Esophagus muscularis mucosa (tissue), 4 donors: ENCODE measurements around the gene ANKRD22. TPM values are rescaled to one million over a fixed set of nuclear protein-coding genes. Genes with fewer than 3 reads are reported as not detected.
"Not testable (repeated sequence)": the region's sequence is repeated elsewhere in the genome, so short reads cannot be mapped to it uniquely, and the experiment has no call there.

ENCODE experiments used
- DNase-seq: peaks from one replicate; pipeline ENCODE4 v3.0.0-alpha.2; 2017; ENCODE audit errors: extremely low spot score
- H3K27ac ChIP-seq, 4 donors: fragments of 200-600 bp; sonication (generic); replicated peaks in 1 of 4; 1 replicate in 3 of 4; 2 replicates in 1 of 4; pipeline ENCODE4 v1.5.1; 2016 to 2019; ENCODE audit warnings: mild to moderate bottlenecking in 1 of 4
- H3K27me3 ChIP-seq, 4 donors: fragments of 200-600 bp; sonication (generic); one replicate each; pipeline versions ENCODE4 v1.5.1 to v1.6.0; 2016 to 2019
- H3K36me3 ChIP-seq, 4 donors: fragments of 200-600 bp; sonication (generic); one replicate each; pipeline ENCODE4 v1.5.1; 2016 to 2019
- H3K4me1 ChIP-seq, 4 donors: fragments of 200-600 bp; sonication (generic); one replicate each; pipeline ENCODE4 v1.5.1; 2016 to 2019
- H3K4me3 ChIP-seq, 4 donors: fragments of 200-600 bp; sonication (generic); 1 replicate in 2 of 4; 2 replicates in 2 of 4; pipeline ENCODE4 v1.5.1; 2016 to 2019; ENCODE audit warnings: mild to moderate bottlenecking in 4 of 4, moderate library complexity in 1 of 4
- H3K9me3 ChIP-seq, 4 donors: fragments of 200-600 bp; sonication (generic); 1 replicate in 3 of 4; 2 replicates in 1 of 4; pipeline ENCODE4 v1.5.1; 2016 to 2019
- CTCF ChIP-seq, 3 experiments: fragments of 200-600 bp in 2 of 3; fragments of 450-650 bp in 1 of 3; sonication (generic) in 2 of 3; IDR thresholded peaks; one replicate each; pipeline ENCODE4 v1.5.1; 2017 to 2019; ENCODE audit warnings: antibody characterized with exemption in 3 of 3, mild to moderate bottlenecking in 2 of 3, moderate library complexity in 1 of 3
- EP300 ChIP-seq: sonication (generic); formaldehyde crosslinking; IDR thresholded peaks from one replicate; pipeline ENCODE4 v1.6.1; 2017; ENCODE audit warnings: antibody characterized with exemption
- POLR2A ChIP-seq: fragments of 450-650 bp; IDR thresholded peaks from one replicate; pipeline ENCODE4 v1.6.1; 2017; ENCODE audit warnings: antibody characterized with exemption, moderate library complexity, mild to moderate bottlenecking, low read depth
- POLR2AphosphoS5 ChIP-seq, 2 donors: sonication (generic); formaldehyde crosslinking; IDR thresholded peaks; one replicate each; pipeline ENCODE4 v1.6.1; 2017; ENCODE audit warnings: antibody characterized with exemption in 2 of 2
- WGBS: methylation state at CpG from one replicate; pipeline ENCODE4 v1.1.5; 2018; 5-methylcytosine and 5-hydroxymethylcytosine counted together
- intact Hi-C: fragments of 100-400 bp; cut with DNase I; formaldehyde crosslinking; loops from one replicate; pipeline ENCODE4 v1.15.1; 2023
- total RNA-seq, 4 donors: library from RNA; depleted of rRNA; stranded (reverse); fragments of >200 nt; gene quantifications; one replicate each; pipeline versions ENCODE4 v1.1.0 to v1.2.1, GENCODE V29; 2016

ANKRD22 gene
- total RNA-seq, 4 donors from 2014 or later, result not detected

- no peak for TF ChIP-seq POLR2A
- TF ChIP-seq POLR2AphosphoS5 (IDR thresholded peaks at IDR 0.05), result no peak
- no peak for TF ChIP-seq EP300
- TF ChIP-seq CTCF (IDR thresholded peaks at IDR 0.05), result no peak
- intact Hi-C loops, result loop anchor here (5.0 kb wide), 1 partner anchor 49 kb away; no protein-coding TSS in a partner anchor
- Histone ChIP-seq H3K4me3 (no peak overlapping the region), H3K27me3 (no peaks in the 10 kb centered on the region), H3K27ac (peak overlapping the region; percentile 85 to 89 (median 88)), H3K9me3 (no peaks in the 10 kb centered on the region), H3K36me3 (no peaks in the 10 kb centered on the region), H3K4me1 (peaks cover 7 to 51% (median 48%) of the 10 kb centered on the region in 4 donors)
- 37% methylated on average over 2 of the region's 2 CpGs for WGBS
- DNase-seq, result no peak
These were observed 31.8 kb upstream of the ANKRD22 start for GRCh38 chr10:88883448-88883809.

GRCh38 chr10:88882646-88883447, 31.2 kb upstream of the ANKRD22 start:
- peaks cover 7 to 51% (median 46%) of the 10 kb centered on the region in 4 donors for H3K4me1 ChIP-seq
- intact Hi-C loops, result loop anchor here (5.0 kb wide), 1 partner anchor 49 kb away; no protein-coding TSS in a partner anchor
- TF ChIP-seq POLR2AphosphoS5 (IDR thresholded peaks at IDR 0.05), result peak in 1 of 2 donors; percentile 13

GRCh38 chr10:88881922-88882645, 30.4 kb upstream of the ANKRD22 start:
- no peak for TF ChIP-seq EP300
- no peak for TF ChIP-seq POLR2A
- no peak for TF ChIP-seq CTCF (IDR thresholded peaks at IDR 0.05)
- TF ChIP-seq POLR2AphosphoS5 (IDR thresholded peaks at IDR 0.05), result no peak
- no peaks in the 10 kb centered on the region for H3K36me3 ChIP-seq
- DNase-seq, result no peak
- no peaks in the 10 kb centered on the region for H3K9me3 ChIP-seq
- intact Hi-C loops, result loop anchor here (2.0 to 5.0 kb wide), 2 partner anchors 50 to 109 kb away; partner anchors contain the start of gene FAS
- H3K4me1 ChIP-seq, result peaks cover 7 to 51% (median 46%) of the 10 kb centered on the region in 4 donors
- 58% methylated on average over 5 of the region's 5 CpGs for WGBS
- peak overlapping the region; percentile 85 to 89 (median 88) for H3K27ac ChIP-seq
- H3K27me3 ChIP-seq, result no peaks in the 10 kb centered on the region
- peak overlapping the region in 3 of 4 donors; percentile 71 to 84 (median 80) for H3K4me3 ChIP-seq

More at GRCh38 chr10:88882646-88883447, 31.2 kb upstream of the ANKRD22 start:
- not testable (repeated sequence) for H3K27me3 ChIP-seq, H3K9me3 ChIP-seq, DNase-seq, H3K36me3 ChIP-seq, H3K4me3 ChIP-seq
- H3K27ac ChIP-seq, result peak overlapping the region; percentile 85 to 89 (median 88)
- WGBS, result 52% methylated on average over 8 of the region's 8 CpGs

- DNase-seq, result no peak
- intact Hi-C loops, result loop anchor here (2.0 to 5.0 kb wide), 2 partner anchors 51 to 109 kb away; partner anchors contain the start of gene FAS
- Histone ChIP-seq H3K36me3 (no peaks in the 10 kb centered on the region), H3K27ac (peak overlapping the region; percentile 85 to 89 (median 88)), H3K27me3 (no peaks in the 10 kb centered on the region), H3K4me1 (peaks cover 7 to 51% (median 46%) of the 10 kb centered on the region in 4 donors), H3K4me3 (peak overlapping the region; percentile 71 to 84 (median 76)), H3K9me3 (no peaks in the 10 kb centered on the region)
- TF ChIP-seq POLR2A, result no peak
- TF ChIP-seq POLR2AphosphoS5 (IDR thresholded peaks at IDR 0.05), result no peak
- TF ChIP-seq CTCF (IDR thresholded peaks at IDR 0.05), result no peak
- TF ChIP-seq EP300, result no peak
- 47% methylated on average over 6 of the region's 6 CpGs for WGBS
These were observed 29.7 kb upstream of the ANKRD22 start for GRCh38 chr10:88881320-88881719.
